ENCODE measurements around the gene NTN3.

DNA sequence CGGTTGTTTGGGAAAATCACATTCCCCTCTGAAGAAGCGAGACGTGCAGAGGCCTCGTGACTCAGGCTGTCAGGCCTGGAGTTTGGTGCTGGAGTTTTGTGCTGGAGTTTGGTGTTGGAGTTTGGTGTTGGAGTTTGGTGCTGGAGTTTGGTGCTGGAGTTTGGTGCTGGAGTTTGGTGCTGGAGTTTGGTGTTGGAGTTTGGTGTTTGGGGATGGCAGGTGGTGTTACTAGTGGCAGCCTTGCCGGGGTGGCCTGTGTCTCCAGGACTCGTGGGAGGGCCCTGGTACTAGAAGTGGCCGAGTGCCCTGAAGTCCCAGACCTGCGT is 16.4 kb downstream of the NTN3 start:
- TF ChIP-seq, protein P1, sequence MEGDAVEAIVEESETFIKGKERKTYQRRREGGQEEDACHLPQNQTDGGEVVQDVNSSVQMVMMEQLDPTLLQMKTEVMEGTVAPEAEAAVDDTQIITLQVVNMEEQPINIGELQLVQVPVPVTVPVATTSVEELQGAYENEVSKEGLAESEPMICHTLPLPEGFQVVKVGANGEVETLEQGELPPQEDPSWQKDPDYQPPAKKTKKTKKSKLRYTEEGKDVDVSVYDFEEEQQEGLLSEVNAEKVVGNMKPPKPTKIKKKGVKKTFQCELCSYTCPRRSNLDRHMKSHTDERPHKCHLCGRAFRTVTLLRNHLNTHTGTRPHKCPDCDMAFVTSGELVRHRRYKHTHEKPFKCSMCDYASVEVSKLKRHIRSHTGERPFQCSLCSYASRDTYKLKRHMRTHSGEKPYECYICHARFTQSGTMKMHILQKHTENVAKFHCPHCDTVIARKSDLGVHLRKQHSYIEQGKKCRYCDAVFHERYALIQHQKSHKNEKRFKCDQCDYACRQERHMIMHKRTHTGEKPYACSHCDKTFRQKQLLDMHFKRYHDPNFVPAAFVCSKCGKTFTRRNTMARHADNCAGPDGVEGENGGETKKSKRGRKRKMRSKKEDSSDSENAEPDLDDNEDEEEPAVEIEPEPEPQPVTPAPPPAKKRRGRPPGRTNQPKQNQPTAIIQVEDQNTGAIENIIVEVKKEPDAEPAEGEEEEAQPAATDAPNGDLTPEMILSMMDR (IDR thresholded peaks at IDR 0.05): no peak
- TF ChIP-seq POLR2A (IDR thresholded peaks at IDR 0.05): no peak
